ENCODE measurements around the gene F2R. TPM values are rescaled to one million over a fixed set of nuclear protein-coding genes. Genes with fewer than 3 reads are reported as not detected.

The F2R gene
- total and polyA plus RNA-seq, 10 of the 15 experiments (the other 5 are each of a cell fraction or from before 2014, with no cell fraction given), result 1.8 to 75.4 (median 8.0) TPM

DNA sequence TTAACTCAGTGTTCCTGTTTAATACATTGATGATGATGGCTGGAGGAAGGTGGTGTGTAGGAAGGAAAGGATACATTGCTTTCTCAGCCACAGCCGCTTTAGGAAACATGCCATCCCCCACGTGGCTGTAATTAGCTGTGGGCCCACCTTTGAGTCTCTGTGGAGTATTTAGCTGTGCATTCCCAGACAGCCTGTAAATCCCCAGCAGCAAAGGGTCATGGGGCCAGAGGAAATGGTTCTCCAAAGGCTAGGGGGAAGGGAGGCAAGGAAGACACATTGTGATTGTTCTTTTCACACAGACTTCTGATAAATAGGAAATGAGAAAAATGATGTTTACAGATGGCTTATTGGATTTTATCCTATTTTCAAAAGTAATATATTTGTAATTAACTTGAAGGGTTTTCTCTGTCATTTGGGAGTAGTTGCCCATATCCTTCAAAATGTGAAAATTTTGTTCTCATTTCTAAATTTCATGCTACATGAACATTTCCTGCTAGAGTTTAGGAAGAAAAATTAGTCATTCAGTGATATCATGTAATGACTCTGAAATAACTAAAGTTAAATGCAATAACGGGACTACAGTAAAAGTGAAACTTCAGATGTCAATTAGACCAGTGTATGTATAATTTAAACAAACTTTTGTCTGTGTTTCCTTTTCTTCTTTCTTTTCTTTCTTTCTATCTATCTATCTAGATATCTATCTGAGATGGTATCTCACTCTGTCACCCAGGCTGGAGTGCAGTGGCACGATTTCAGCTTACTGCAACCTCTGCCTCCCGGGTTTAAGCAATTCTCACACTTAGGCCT, 24.3 kb upstream of the F2R start (continued):
- TF ChIP-seq ZBED1 (IDR thresholded peaks at IDR 0.05; ENCODE audit: borderline replicate concordance) (0 out of 2 replicates have a peak, but pooled peaks have one; percentile 50), TAF1 (IDR thresholded peaks at IDR 0.05; ENCODE audit: borderline replicate concordance, low read depth, low read length) (no peak), FOXM1 (IDR thresholded peaks at IDR 0.05; ENCODE audit: low read depth, low read length) (peak; percentile 82; the same call in 1 of the 2 replicates), SMARCA5 (IDR thresholded peaks at IDR 0.05) (no peak), TARDBP (IDR thresholded peaks at IDR 0.05; ENCODE audit: borderline replicate concordance) (no peak), LARP7 (IDR thresholded peaks at IDR 0.05) (no peak), HDAC2 (IDR thresholded peaks at IDR 0.05) (no peak), NFYA (IDR thresholded peaks at IDR 0.05; ENCODE audit: borderline replicate concordance, low read depth, low read length) (no peak), HDGF (IDR thresholded peaks at IDR 0.05) (no peak), ZNF217 (IDR thresholded peaks at IDR 0.05) (peak; percentile 57; the same call in 1 of the 2 replicates), MTA3 (IDR thresholded peaks at IDR 0.05; ENCODE audit: borderline replicate concordance, low read length) (no peak), SIX5 (IDR thresholded peaks at IDR 0.05; ENCODE audit: low read depth, low read length, severe bottlenecking) (no peak), NFYB (IDR thresholded peaks at IDR 0.05; ENCODE audit: insufficient read depth, low read depth, low read length) (no peak), SMAD5 (IDR thresholded peaks at IDR 0.05; ENCODE audit: low read depth) (no peak), EGR1 (IDR thresholded peaks at IDR 0.05; ENCODE audit: borderline replicate concordance in 1 of 2, low read depth in 2 of 2, low read length in 2 of 2) (no peak), RELA (IDR thresholded peaks at IDR 0.05; ENCODE audit: borderline replicate concordance, partially characterized antibody) (no peak), JUNB (IDR thresholded peaks at IDR 0.05) (peak; percentile 96), KDM1A (IDR thresholded peaks at IDR 0.05; ENCODE audit: borderline replicate concordance) (no peak), ZNF687 (IDR thresholded peaks at IDR 0.05) (0 out of 2 replicates have a peak, but pooled peaks have one; percentile 18), NRF1 (conservative IDR thresholded peaks at IDR 0.05; ENCODE audit: low read depth, low read length) (no peak), CHD4 (IDR thresholded peaks at IDR 0.05) (no peak)
- TF ChIP-seq, protein P1, sequence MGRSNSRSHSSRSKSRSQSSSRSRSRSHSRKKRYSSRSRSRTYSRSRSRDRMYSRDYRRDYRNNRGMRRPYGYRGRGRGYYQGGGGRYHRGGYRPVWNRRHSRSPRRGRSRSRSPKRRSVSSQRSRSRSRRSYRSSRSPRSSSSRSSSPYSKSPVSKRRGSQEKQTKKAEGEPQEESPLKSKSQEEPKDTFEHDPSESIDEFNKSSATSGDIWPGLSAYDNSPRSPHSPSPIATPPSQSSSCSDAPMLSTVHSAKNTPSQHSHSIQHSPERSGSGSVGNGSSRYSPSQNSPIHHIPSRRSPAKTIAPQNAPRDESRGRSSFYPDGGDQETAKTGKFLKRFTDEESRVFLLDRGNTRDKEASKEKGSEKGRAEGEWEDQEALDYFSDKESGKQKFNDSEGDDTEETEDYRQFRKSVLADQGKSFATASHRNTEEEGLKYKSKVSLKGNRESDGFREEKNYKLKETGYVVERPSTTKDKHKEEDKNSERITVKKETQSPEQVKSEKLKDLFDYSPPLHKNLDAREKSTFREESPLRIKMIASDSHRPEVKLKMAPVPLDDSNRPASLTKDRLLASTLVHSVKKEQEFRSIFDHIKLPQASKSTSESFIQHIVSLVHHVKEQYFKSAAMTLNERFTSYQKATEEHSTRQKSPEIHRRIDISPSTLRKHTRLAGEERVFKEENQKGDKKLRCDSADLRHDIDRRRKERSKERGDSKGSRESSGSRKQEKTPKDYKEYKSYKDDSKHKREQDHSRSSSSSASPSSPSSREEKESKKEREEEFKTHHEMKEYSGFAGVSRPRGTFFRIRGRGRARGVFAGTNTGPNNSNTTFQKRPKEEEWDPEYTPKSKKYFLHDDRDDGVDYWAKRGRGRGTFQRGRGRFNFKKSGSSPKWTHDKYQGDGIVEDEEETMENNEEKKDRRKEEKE (IDR thresholded peaks at IDR 0.05), result no peak
- TF ChIP-seq, protein P2, sequence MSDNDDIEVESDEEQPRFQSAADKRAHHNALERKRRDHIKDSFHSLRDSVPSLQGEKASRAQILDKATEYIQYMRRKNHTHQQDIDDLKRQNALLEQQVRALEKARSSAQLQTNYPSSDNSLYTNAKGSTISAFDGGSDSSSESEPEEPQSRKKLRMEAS (IDR thresholded peaks at IDR 0.05; ENCODE audit: low read depth, low read length), result no peak
- TF ChIP-seq, protein P3, sequence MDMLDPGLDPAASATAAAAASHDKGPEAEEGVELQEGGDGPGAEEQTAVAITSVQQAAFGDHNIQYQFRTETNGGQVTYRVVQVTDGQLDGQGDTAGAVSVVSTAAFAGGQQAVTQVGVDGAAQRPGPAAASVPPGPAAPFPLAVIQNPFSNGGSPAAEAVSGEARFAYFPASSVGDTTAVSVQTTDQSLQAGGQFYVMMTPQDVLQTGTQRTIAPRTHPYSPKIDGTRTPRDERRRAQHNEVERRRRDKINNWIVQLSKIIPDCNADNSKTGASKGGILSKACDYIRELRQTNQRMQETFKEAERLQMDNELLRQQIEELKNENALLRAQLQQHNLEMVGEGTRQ (IDR thresholded peaks at IDR 0.05; ENCODE audit: borderline replicate concordance, low read depth, low read length), result no peak
